Panc1 (cell line): ENCODE data around the gene CLSTN2. TPM values are rescaled to one million over a fixed set of nuclear protein-coding genes. Genes with fewer than 3 reads are reported as not detected.

Source experiments
- ATAC-seq: fragments of 200-7000 bp; cut with Tn5 transposase; 2 replicates; pipeline ENCODE4 v1.9.1; 2020; ENCODE audit warnings: mild to moderate bottlenecking, moderate library complexity
- BruUV-seq: library from RNA; stranded (reverse); fragments of 400-500 nt; replicated peaks from 2 replicates; lab custom pipeline; 2021; lab: Mats Ljungman, UMichigan
- CTCF ChIA-PET: fragments of 300-600 bp; sonication (Branson Sonifier 250); formaldehyde crosslinking; loops from one replicate; lab custom pipeline; 2022; ENCODE audit warnings: antibody characterized with exemption; lab: Charles Lee
- POLR2A ChIA-PET: fragments of 300-600 bp; sonication (Branson Sonifier 250); formaldehyde crosslinking; loops from one replicate; lab custom pipeline; 2022; ENCODE audit warnings: antibody characterized with exemption; lab: Charles Lee
- DNase-seq: peaks from one replicate; pipeline ENCODE4 v3.0.0-alpha.2; 2010; ENCODE audit warnings: low read depth, low spot score
- H3K27ac ChIP-seq: 2 replicates; pipeline ENCODE4 v1.5.1; 2011; ENCODE audit warnings: mild to moderate bottlenecking, low read length, inconsistent platforms
- H3K27me3 ChIP-seq: fragments of 200-500 bp; sonication (Bioruptor generic); 2 replicates; pipeline ENCODE4 v1.6.0; 2014; ENCODE audit warnings: low read length, inconsistent platforms; ENCODE audit not compliant: control insufficient read depth, insufficient read depth
- H3K36me3 ChIP-seq: fragments of 200-500 bp; sonication (Bioruptor generic); 2 replicates; pipeline ENCODE4 v1.5.1; 2014; ENCODE audit warnings: inconsistent platforms, mild to moderate bottlenecking, low read length, moderate library complexity; ENCODE audit not compliant: control insufficient read depth, insufficient read depth
- H3K4me1 ChIP-seq: 2 replicates; pipeline ENCODE4 v1.5.1; 2011; ENCODE audit warnings: inconsistent platforms, mild to moderate bottlenecking, low read length, moderate library complexity; ENCODE audit not compliant: control insufficient read depth, insufficient read depth
- H3K4me3 ChIP-seq, 2 experiments: 2 replicates each; pipeline ENCODE4 v1.5.1; 2011 to 2012; ENCODE audit warnings: low read depth in 2 of 2, low read length in 2 of 2, mild to moderate bottlenecking in 2 of 2, inconsistent platforms in 1 of 2, moderate library complexity in 1 of 2
- H3K9me3 ChIP-seq: fragments of 200-500 bp; sonication (Bioruptor generic); 2 replicates; pipeline ENCODE4 v1.5.1; 2014; ENCODE audit warnings: low read depth, mild to moderate bottlenecking, inconsistent platforms, low read length, moderate library complexity; ENCODE audit not compliant: control insufficient read depth, insufficient read depth
- CTCF ChIP-seq: fragments of 450-650 bp; IDR thresholded peaks from 2 replicates; pipeline ENCODE4 v1.5.1; 2017; ENCODE audit warnings: mild to moderate bottlenecking
- POLR2AphosphoS5 ChIP-seq: IDR thresholded peaks from 2 replicates; pipeline ENCODE4 v1.6.1; 2012; ENCODE audit warnings: mild to moderate bottlenecking, low read depth, low read length, moderate library complexity
- REST ChIP-seq, 2 experiments: IDR thresholded peaks; 2 replicates each; pipeline ENCODE4 v1.6.1; 2011 to 2012; ENCODE audit warnings: low read depth in 2 of 2, control low read depth in 1 of 2, low read length in 1 of 2, mild to moderate bottlenecking in 1 of 2, moderate library complexity in 1 of 2; ENCODE audit not compliant: insufficient read depth in 1 of 2
- SIN3A ChIP-seq: IDR thresholded peaks from 2 replicates; pipeline ENCODE4 v1.6.1; 2012; ENCODE audit warnings: low read depth, mild to moderate bottlenecking, low read length, moderate library complexity, borderline replicate concordance; ENCODE audit not compliant: insufficient read depth
- TCF7L2 ChIP-seq: IDR thresholded peaks from 2 replicates; pipeline ENCODE4 v1.6.1; 2011; ENCODE audit warnings: mild to moderate bottlenecking, low read depth, low read length, inconsistent platforms
- in situ Hi-C: cut with HindIII; loops from 2 replicates; pipeline ENCODE4 v1.10.0; 2016; ENCODE audit warnings: low sequenced_read_pairs, low pct_unique_long_range_greater_than_20kb
- intact Hi-C: fragments of 100-400 bp; cut with micrococcal nuclease; formaldehyde crosslinking; loops from one replicate; pipeline ENCODE4 v1.10.0; 2022; ENCODE audit not compliant: unreplicated experiment
- total RNA-seq: library from RNA; stranded (reverse); gene quantifications from one replicate; pipeline ENCODE4 v1.2.1, GENCODE V29; 2021; ENCODE audit not compliant: unreplicated experiment

Gene CLSTN2
- total RNA-seq, 1 experiment from 2014 or later = 0.03 TPM

- ATAC-seq = no peak
- intact Hi-C loops (no loop called here), in situ Hi-C loops (no loop called here)
- Histone ChIP-seq H3K27ac (no peak overlapping the region), H3K36me3 (no peaks in the 10 kb centered on the region), H3K9me3 (no peaks in the 10 kb centered on the region), H3K4me1 (no peaks in the 10 kb centered on the region), H3K27me3 (no peaks in the 10 kb centered on the region), H3K4me3 (no peak overlapping the region)
- ChIA-PET POLR2A (no interaction called here), CTCF (no interaction called here)
- no TSS peak for BruUV-seq
- TF ChIP-seq TCF7L2 (no peak), SIN3A (no peak), CTCF (no peak)
- no peak for DNase-seq
These were observed 587.8 kb downstream of the CLSTN2 start for GRCh38 chr3:140522653-140523380.

- no peak overlapping the region for H3K4me3 ChIP-seq
- H3K4me1 ChIP-seq = no peaks in the 10 kb centered on the region
- H3K36me3 ChIP-seq = no peaks in the 10 kb centered on the region
- no peaks in the 10 kb centered on the region for H3K9me3 ChIP-seq
- ATAC-seq = no peak
- TF ChIP-seq SIN3A (no peak), REST (IDR thresholded peaks at IDR 0.05; ENCODE audit: insufficient read depth in 1 of 2, low read depth in 2 of 2, low read length in 1 of 2) (no peak), TCF7L2 (no peak), CTCF (no peak), POLR2AphosphoS5 (no peak)
- POLR2A ChIA-PET = no interaction called here
- H3K27ac ChIP-seq = no peak overlapping the region
- no peak for DNase-seq
- in situ Hi-C loops (no loop called here), intact Hi-C loops (no loop called here)
- H3K27me3 ChIP-seq = no peaks in the 10 kb centered on the region
- BruUV-seq = no TSS peak
- CTCF ChIA-PET = no interaction called here
These were observed 588.6 kb downstream of the CLSTN2 start for GRCh38 chr3:140523600-140523999.
